ENCODE measurements around the gene TCF7L2.

DNA sequence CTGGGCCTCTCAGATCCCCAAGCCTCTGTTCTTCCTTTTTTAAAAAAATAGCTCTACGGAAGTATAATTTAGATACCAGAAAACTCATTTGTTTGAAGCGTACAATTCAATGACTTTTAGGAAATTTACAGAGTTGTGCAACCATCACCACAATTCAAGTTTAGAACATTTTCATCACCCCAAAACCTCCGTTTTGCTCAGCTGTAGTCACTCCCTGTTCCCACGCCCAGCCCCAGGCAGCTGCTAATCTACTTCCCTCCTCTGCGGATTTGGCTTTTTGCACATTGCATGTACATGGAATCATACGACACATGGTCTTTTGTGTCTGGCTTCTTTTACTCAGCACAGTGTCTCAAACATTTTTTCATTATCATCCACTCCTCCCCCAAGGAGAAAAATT is 229.2 kb downstream of the TCF7L2 start:
- TF ChIP-seq GATA3 (IDR thresholded peaks at IDR 0.05; ENCODE audit: low read depth, low read length): no peak
- no peak for TF ChIP-seq GATA2 (IDR thresholded peaks at IDR 0.05; ENCODE audit: low read depth, low read length)

Measured in SH-SY5Y (cell line).